ENCODE measurements around the gene EPHA1.

Gene EPHA1

GRCh38 chr7:143408686-143409561 lies at the start of gene EPHA1:
Gene EPHA1, minus strand, starts transcription at chr7:143408856. Its CDS starts 51 bp downstream, at chr7:143408805.
- Histone ChIP-seq H3K4me3 (peak within 1 kb of the TSS in 6 of 10 experiments; percentile 9 to 66 (median 38); a peak in 10 of 20 replicates), H3K4me1 (peaks cover 43 to 87% (median 73%) of the 10 kb centered on the region in 10 experiments), H3K36me3 (no peaks in the 10 kb centered on the region), H3K9me3 (replicated peaks in 1 of 11) (peaks cover 0 to 11% (median 0%) of the 10 kb centered on the region in 11 experiments; a peak in 3 of 22 replicates), H3K27ac (peak within 1 kb of the TSS in 4 of 11 experiments; percentile 69 to 87 (median 77); a peak in 8 of 22 replicates), H3K9ac (peak within 1 kb of the TSS in 5 of 11 experiments; percentile 26 to 65 (median 54); a peak in 10 of 22 replicates), H4K20me1 (no peaks in the 10 kb centered on the region), H3K4me2 (peak within 1 kb of the TSS; percentile 34 to 99 (median 88)), H3K27me3 (peaks cover 0 to 12% (median 0%) of the 10 kb centered on the region in 11 experiments; a peak in 5 of 22 replicates)
- no peak for TF ChIP-seq Cebpa-rat (IDR thresholded peaks at IDR 0.05)

GRCh38 chr7:143458263-143458662 lies 49.6 kb upstream of the EPHA1 start:
- no peak overlapping the region for H3K4me3 ChIP-seq
- peaks cover 16 to 27% (median 21%) of the 10 kb centered on the region in 11 experiments for H3K9me3 ChIP-seq (replicated peaks in 1 of 11)
- no peak overlapping the region for H3K9ac ChIP-seq
- H3K4me1 ChIP-seq = peaks cover 0 to 8% (median 0%) of the 10 kb centered on the region in 10 experiments; a peak in 6 of 20 replicates
- H3K27ac ChIP-seq = no peak overlapping the region
- no peaks in the 10 kb centered on the region; a peak in 1 of 22 replicates for H3K36me3 ChIP-seq
- H4K20me1 ChIP-seq = no peaks in the 10 kb centered on the region
- TF ChIP-seq Cebpa-rat (IDR thresholded peaks at IDR 0.05) = no peak
- no peaks in the 10 kb centered on the region for H3K27me3 ChIP-seq
- H3K4me2 ChIP-seq = peak overlapping the region in 2 of 11 experiments; percentile 11 to 15; a peak in 2 of 22 replicates

GRCh38 chr7:143456992-143457793 lies 48.5 kb upstream of the EPHA1 start:
- Histone ChIP-seq H3K4me3 (no peak overlapping the region), H3K27me3 (no peaks in the 10 kb centered on the region), H3K9ac (no peak overlapping the region), H3K36me3 (no peaks in the 10 kb centered on the region; a peak in 1 of 22 replicates), H3K4me1 (0 out of 20 replicates have a peak, but pooled peaks cover 0 to 6% (median 0%) of the 10 kb centered on the region in 10 experiments), H3K9me3 (replicated peaks in 1 of 11) (peaks cover 8 to 17% (median 15%) of the 10 kb centered on the region in 11 experiments), H3K4me2 (no peak overlapping the region), H3K27ac (no peak overlapping the region), H4K20me1 (no peaks in the 10 kb centered on the region)
- no peak for TF ChIP-seq Cebpa-rat (IDR thresholded peaks at IDR 0.05)

GRCh38 chr7:143455942-143456341 lies 47.3 kb upstream of the EPHA1 start:
- peaks cover 0 to 5% (median 3%) of the 10 kb centered on the region in 11 experiments; a peak in 12 of 22 replicates for H3K9me3 ChIP-seq (replicated peaks in 1 of 11)
- no peak overlapping the region for H3K9ac ChIP-seq
- no peaks in the 10 kb centered on the region for H3K27me3 ChIP-seq
- no peak overlapping the region for H3K27ac ChIP-seq
- H4K20me1 ChIP-seq = no peaks in the 10 kb centered on the region
- H3K4me1 ChIP-seq = 0 out of 20 replicates have a peak, but pooled peaks cover 0 to 6% (median 0%) of the 10 kb centered on the region in 10 experiments
- H3K36me3 ChIP-seq = no peaks in the 10 kb centered on the region
- H3K4me3 ChIP-seq = no peak overlapping the region
- no peak overlapping the region for H3K4me2 ChIP-seq
- TF ChIP-seq Cebpa-rat (IDR thresholded peaks at IDR 0.05) = no peak

GRCh38 chr7:143455491-143455890 lies 46.8 kb upstream of the EPHA1 start:
- Histone ChIP-seq H3K27me3 (no peaks in the 10 kb centered on the region), H4K20me1 (no peaks in the 10 kb centered on the region), H3K27ac (no peak overlapping the region), H3K9me3 (replicated peaks in 1 of 11) (peaks cover 0 to under 1% (median 0%) of the 10 kb centered on the region in 11 experiments; a peak in 1 of 22 replicates), H3K4me1 (0 out of 20 replicates have a peak, but pooled peaks cover 0 to 6% (median 0%) of the 10 kb centered on the region in 10 experiments), H3K36me3 (no peaks in the 10 kb centered on the region), H3K4me2 (no peak overlapping the region), H3K4me3 (no peak overlapping the region), H3K9ac (no peak overlapping the region)
- TF ChIP-seq Cebpa-rat (IDR thresholded peaks at IDR 0.05) = no peak

GRCh38 chr7:143454091-143454680 lies 45.5 kb upstream of the EPHA1 start:
- Histone ChIP-seq H3K9me3 (replicated peaks in 1 of 11) (no peaks in the 10 kb centered on the region), H3K36me3 (no peaks in the 10 kb centered on the region), H3K27me3 (no peaks in the 10 kb centered on the region), H3K27ac (no peak overlapping the region), H3K4me3 (no peak overlapping the region), H3K4me2 (no peak overlapping the region), H4K20me1 (no peaks in the 10 kb centered on the region), H3K4me1 (0 out of 20 replicates have a peak, but pooled peaks cover 0 to 6% (median 0%) of the 10 kb centered on the region in 10 experiments), H3K9ac (no peak overlapping the region)
- no peak for TF ChIP-seq Cebpa-rat (IDR thresholded peaks at IDR 0.05)

- no peaks in the 10 kb centered on the region for H3K27me3 ChIP-seq
- TF ChIP-seq Cebpa-rat (IDR thresholded peaks at IDR 0.05) = no peak
- H3K27ac ChIP-seq = no peak overlapping the region
- no peak overlapping the region for H3K4me3 ChIP-seq
- no peaks in the 10 kb centered on the region for H3K36me3 ChIP-seq
- no peaks in the 10 kb centered on the region for H4K20me1 ChIP-seq
- H3K9ac ChIP-seq = no peak overlapping the region
- H3K9me3 ChIP-seq (replicated peaks in 1 of 11) = no peaks in the 10 kb centered on the region
- H3K4me1 ChIP-seq = no peaks in the 10 kb centered on the region
- H3K4me2 ChIP-seq = no peak overlapping the region
Observed at GRCh38 chr7:143452495-143452894, 43.8 kb upstream of the EPHA1 start.

GRCh38 chr7:143451746-143452145 lies 43.1 kb upstream of the EPHA1 start:
- Histone ChIP-seq H3K4me1 (no peaks in the 10 kb centered on the region), H3K27me3 (no peaks in the 10 kb centered on the region)

More at GRCh38 chr7:143451746-143452145, 43.1 kb upstream of the EPHA1 start:
- Histone ChIP-seq H3K4me3 (no peak overlapping the region), H3K27ac (no peak overlapping the region), H3K9me3 (replicated peaks in 1 of 11) (no peaks in the 10 kb centered on the region), H3K36me3 (no peaks in the 10 kb centered on the region), H3K4me2 (no peak overlapping the region), H4K20me1 (no peaks in the 10 kb centered on the region), H3K9ac (no peak overlapping the region)
- TF ChIP-seq Cebpa-rat (IDR thresholded peaks at IDR 0.05) = no peak
